B cell (primary cell): Measurements from ENCODE around the gene INO80D. TPM values are rescaled to one million over a fixed set of nuclear protein-coding genes. Genes with fewer than 3 reads are reported as not detected.

ENCODE experiments used
- ATAC-seq: fragments of 200-7000 bp; cut with Tn5 transposase; one replicate; pipeline ENCODE4 v1.10.0; 2021; ENCODE audit warnings: low read depth, mild to moderate bottlenecking, moderate number of reproducible peaks, moderate library complexity
- CTCF ChIA-PET: fragments of 350-600 bp; sonication (Branson Sonifier 250); formaldehyde crosslinking; loops from one replicate; lab custom pipeline; 2021; ENCODE audit warnings: antibody characterized with exemption, inconsistent platforms; lab: Charles Lee
- POLR2A ChIA-PET: fragments of 350-600 bp; sonication (Branson Sonifier 250); formaldehyde crosslinking; loops from one replicate; lab custom pipeline; 2021; ENCODE audit warnings: antibody characterized with exemption; lab: Charles Lee
- DNase-seq: peaks from one replicate; pipeline ENCODE4 v3.0.0; 2013
- H2AFZ ChIP-seq: 2 replicates; pipeline ENCODE4 v1.6.1; 2012; ENCODE audit warnings: mild to moderate bottlenecking, low read depth, low read length; ENCODE audit not compliant: insufficient read depth, poor library complexity, severe bottlenecking
- H3K27ac ChIP-seq, 2 donors: 1 replicate in 1 of 2; 2 replicates in 1 of 2; pipeline ENCODE4 v1.5.1; 2012 to 2013; ENCODE audit warnings: low read length in 2 of 2, mild to moderate bottlenecking in 2 of 2, moderate library complexity in 1 of 2
- H3K27me3 ChIP-seq, 4 experiments: fragments of 200-600 bp in 1 of 4; sonication (generic) in 1 of 4; replicated peaks in 1 of 4; 1 replicate in 2 of 4; 2 replicates in 2 of 4; pipeline versions ENCODE4 v1.6.1 to v1.7.0; 2013 to 2016; ENCODE audit warnings: low read length in 3 of 4, mild to moderate bottlenecking in 2 of 4, mixed read lengths in 1 of 4, moderate library complexity in 1 of 4; ENCODE audit not compliant: insufficient read depth in 4 of 4, control insufficient read depth in 3 of 4; ENCODE audit errors: control extremely low read depth in 1 of 4
- H3K36me3 ChIP-seq, 2 experiments: replicated peaks in 1 of 2; 1 replicate in 1 of 2; 2 replicates in 1 of 2; pipeline versions ENCODE4 v1.6.1 to v1.7.1; 2013; ENCODE audit warnings: low read length in 1 of 2; ENCODE audit not compliant: insufficient read depth in 2 of 2, control insufficient read depth in 1 of 2; ENCODE audit errors: control extremely low read depth in 1 of 2, extremely low read depth in 1 of 2
- H3K4me1 ChIP-seq, 2 donors: fragments of 200-600 bp in 1 of 2; sonication (generic) in 1 of 2; 1 replicate in 1 of 2; 2 replicates in 1 of 2; pipeline versions ENCODE4 v1.5.1 to v1.6.1; 2013 to 2017; ENCODE audit warnings: low read length in 2 of 2; ENCODE audit not compliant: control insufficient read depth in 2 of 2, insufficient read depth in 2 of 2
- H3K4me2 ChIP-seq: replicated peaks from 2 replicates; pipeline ENCODE3; 2012; ENCODE audit warnings: mild to moderate bottlenecking, low read depth, low read length; ENCODE audit not compliant: poor library complexity, severe bottlenecking
- H3K4me3 ChIP-seq, 5 experiments: fragments of 200-600 bp in 1 of 5; sonication (generic) in 1 of 5; 1 replicate in 3 of 5; 2 replicates in 2 of 5; pipeline versions ENCODE4 v1.5.1 to v1.7.0; 2011 to 2016; ENCODE audit warnings: low read length in 4 of 5, mild to moderate bottlenecking in 4 of 5, low read depth in 2 of 5, control low read depth in 1 of 5, moderate library complexity in 1 of 5; ENCODE audit not compliant: insufficient read depth in 1 of 5; ENCODE audit errors: control extremely low read depth in 1 of 5, extremely low read depth in 1 of 5
- H3K79me2 ChIP-seq: fragments of 200-600 bp; sonication (generic); one replicate; pipeline ENCODE4 v1.6.0; 2016; ENCODE audit warnings: low read length; ENCODE audit not compliant: control insufficient read depth, insufficient read depth
- H3K9ac ChIP-seq: fragments of 200-600 bp; sonication (generic); 2 replicates; pipeline ENCODE4 v1.6.1; 2017; ENCODE audit warnings: mild to moderate bottlenecking, low read length, moderate library complexity
- H3K9me3 ChIP-seq, 3 donors: one replicate each; pipeline versions ENCODE4 v1.6.1 to v1.7.1; 2013; ENCODE audit warnings: low read length in 2 of 3; ENCODE audit not compliant: control insufficient read depth in 2 of 3, insufficient read depth in 1 of 3; ENCODE audit errors: control extremely low read depth in 1 of 3
- H4K20me1 ChIP-seq: 2 replicates; pipeline ENCODE4 v1.6.0; 2012; ENCODE audit warnings: mild to moderate bottlenecking, low read length; ENCODE audit not compliant: insufficient read depth, control insufficient read depth, poor library complexity, severe bottlenecking
- H3K27ac Mint-ChIP-seq: one replicate; pipeline ENCODE4 v1.8.0; 2021; ENCODE audit warnings: mixed read lengths
- H3K27me3 Mint-ChIP-seq: one replicate; pipeline ENCODE4 v1.8.0; 2021; ENCODE audit warnings: mixed read lengths
- H3K4me1 Mint-ChIP-seq: one replicate; pipeline ENCODE4 v1.8.0; 2021; ENCODE audit warnings: mixed read lengths
- H3K4me3 Mint-ChIP-seq: one replicate; pipeline ENCODE4 v1.8.0; 2021; ENCODE audit warnings: mixed read lengths
- H3K9me3 Mint-ChIP-seq: one replicate; pipeline ENCODE4 v1.8.0; 2022; ENCODE audit warnings: mixed read lengths; ENCODE audit not compliant: insufficient read depth
- CTCF ChIP-seq: fragments of 200-600 bp; IDR thresholded peaks from one replicate; pipeline ENCODE4 v1.8.0; 2022; ENCODE audit warnings: antibody characterized with exemption, mild to moderate bottlenecking
- EZH2 ChIP-seq: IDR thresholded peaks from 2 replicates; pipeline ENCODE4 v1.6.1; 2012; ENCODE audit warnings: borderline replicate concordance, low read depth, mild to moderate bottlenecking, moderate library complexity, low read length; ENCODE audit not compliant: insufficient read depth, poor library complexity, severe bottlenecking
- WGBS: methylation state at CpG from one replicate; pipeline ENCODE4 v1.1.5; 2013; ENCODE audit warnings: missing lambda C conversion rate; ENCODE audit not compliant: insufficient coverage; 5-methylcytosine and 5-hydroxymethylcytosine counted together
- intact Hi-C: fragments of 100-400 bp; cut with micrococcal nuclease; formaldehyde crosslinking; loops from one replicate; pipeline ENCODE4 v1.10.0; 2022
- polyA plus RNA-seq: library from polyadenylated mRNA; depleted of rRNA; stranded (reverse); fragments of >200 nt; gene quantifications from 2 replicates; pipeline ENCODE4 v1.2.3, GENCODE V29; 2012
- total RNA-seq, 2 donors: library from RNA; stranded (reverse); fragments of 120-200 nt in 1 of 2; gene quantifications; 1 replicate in 1 of 2; 2 replicates in 1 of 2; pipeline versions ENCODE4 v1.2.3 to v1.2.4, GENCODE V29; 2013 to 2022

INO80D gene
- total and polyA plus RNA-seq, 2 donors (not counting 1 experiment from before 2014, with no cell fraction given) = 6.3 to 61.2 TPM

DNA sequence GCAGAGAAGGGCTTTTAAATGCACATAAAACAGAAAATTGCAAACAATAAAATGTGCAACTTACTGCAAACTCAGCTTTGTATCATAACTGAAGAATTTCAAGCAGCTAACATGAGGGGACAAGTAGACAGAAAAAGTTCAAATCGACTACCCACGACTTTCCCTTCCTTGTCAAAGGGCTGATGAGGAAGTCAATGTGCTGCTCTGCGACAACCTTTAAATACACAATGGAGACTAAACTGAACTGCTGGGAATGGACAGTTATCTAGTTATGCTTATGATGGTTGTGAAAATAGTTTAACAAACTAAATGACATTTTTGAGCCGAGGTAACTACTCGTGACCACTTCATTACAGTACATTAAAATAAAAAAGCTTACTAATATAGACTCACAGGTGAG is 84.1 kb downstream of the INO80D start:
- H3K27me3 Mint-ChIP-seq = no peaks in the 10 kb centered on the region
- H4K20me1 ChIP-seq = peaks cover 7% of the 10 kb centered on the region
- ChIA-PET POLR2A (no interaction called here), CTCF (no interaction called here)
- no peaks in the 10 kb centered on the region for H3K9me3 Mint-ChIP-seq
- H2AFZ ChIP-seq = no peak overlapping the region
- H3K4me2 ChIP-seq = no peak overlapping the region
- no peaks in the 10 kb centered on the region for H3K27me3 ChIP-seq
- TF ChIP-seq CTCF (no peak), EZH2 (no peak)
- no peak for ATAC-seq
- H3K36me3 ChIP-seq = peaks cover 0 to 83% of the 10 kb centered on the region in 2 experiments
- H3K4me3 ChIP-seq = no peak overlapping the region
- intact Hi-C loops = no loop called here
- no peaks in the 10 kb centered on the region for H3K4me1 ChIP-seq
- H3K4me3 Mint-ChIP-seq = no peak overlapping the region
- no peak overlapping the region for H3K27ac ChIP-seq
- no peak for DNase-seq
- peaks cover 11% of the 10 kb centered on the region for H3K79me2 ChIP-seq
- peaks cover 2% of the 10 kb centered on the region for H3K4me1 Mint-ChIP-seq
- no peak overlapping the region for H3K9ac ChIP-seq
- H3K27ac Mint-ChIP-seq = no peak overlapping the region
- H3K9me3 ChIP-seq = no peaks in the 10 kb centered on the region
- no CpG with 5 or more reads among the region's 5 CpGs for WGBS

DNA sequence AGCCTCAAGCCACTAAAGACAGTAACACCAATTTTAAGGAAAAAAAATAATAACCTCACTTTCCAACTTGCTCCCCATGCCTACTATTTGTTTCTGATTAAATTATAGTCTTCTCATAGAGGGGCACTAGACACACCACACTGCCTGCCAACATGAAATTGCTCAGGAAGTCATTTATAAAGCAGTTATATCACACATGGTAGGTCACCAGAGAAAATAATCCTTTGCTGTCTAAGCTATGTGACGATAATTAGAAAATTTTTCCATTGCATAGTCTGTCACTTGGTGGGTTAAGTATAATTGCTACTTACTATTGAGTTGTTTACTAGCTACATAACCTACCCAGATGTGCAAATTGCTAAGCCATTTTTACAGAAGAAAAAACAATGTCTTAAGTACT is 85.2 kb downstream of the INO80D start:
- Histone ChIP-seq H3K79me2 (peaks cover 8% of the 10 kb centered on the region), H3K27me3 (no peaks in the 10 kb centered on the region), H3K9me3 (no peaks in the 10 kb centered on the region), H3K27ac (no peak overlapping the region), H3K4me3 (no peak overlapping the region), H4K20me1 (peaks cover 7% of the 10 kb centered on the region), H3K9ac (no peak overlapping the region), H3K4me2 (no peak overlapping the region), H2AFZ (no peak overlapping the region), H3K4me1 (no peaks in the 10 kb centered on the region), H3K36me3 (peaks cover 0 to 73% of the 10 kb centered on the region in 2 experiments)
- DNase-seq = no peak
- TF ChIP-seq EZH2 = no peak
- TF ChIP-seq CTCF = no peak
- POLR2A ChIA-PET = no interaction called here
- no peaks in the 10 kb centered on the region for H3K9me3 Mint-ChIP-seq
- intact Hi-C loops = no loop called here
- peaks cover 2% of the 10 kb centered on the region for H3K4me1 Mint-ChIP-seq
- H3K27me3 Mint-ChIP-seq = no peaks in the 10 kb centered on the region
- no peak overlapping the region for H3K27ac Mint-ChIP-seq
- CTCF ChIA-PET = no interaction called here
- WGBS = no CpG with 5 or more reads among the region's 1 CpG
- H3K4me3 Mint-ChIP-seq = no peak overlapping the region
- ATAC-seq = no peak
